ENCODE data around the gene WNT1. TPM values are rescaled to one million over a fixed set of nuclear protein-coding genes. Genes with fewer than 3 reads are reported as not detected.

Gene WNT1
- total and polyA plus RNA-seq, 11 donors = 0.29 TPM; not detected in 10

GRCh38 chr12:48988030-48988649 is 10.0 kb downstream of the WNT1 start:
- Histone ChIP-seq H3K36me3 (no peaks in the 10 kb centered on the region), H3K4me1 (peaks cover 0 to 17% (median 4%) of the 10 kb centered on the region in 12 donors), H3K4me3 (no peak overlapping the region), H3K27me3 (peaks cover 0 to 71% (median 8%) of the 10 kb centered on the region in 9 donors), H3K27ac (no peak overlapping the region), H3K9me3 (no peaks in the 10 kb centered on the region)
- ATAC-seq (peak; percentile 35 to 57 (median 49)), DNase-seq (peak in 4 of 5 donors; percentile 63 to 79 (median 66))
- intact Hi-C loops (cut with DNase I) = loop anchor here in 4 of 10 donors (5.0 to 10.0 kb wide), 3 partner anchors 66 to 136 kb away; partner anchors contain the start of gene DDX23 (in 3 of the 4)
- WGBS, 4 donors = 27 to 33% (median 30%) methylated on average over 16 of the region's 16 CpGs
- TF ChIP-seq, protein P1, sequence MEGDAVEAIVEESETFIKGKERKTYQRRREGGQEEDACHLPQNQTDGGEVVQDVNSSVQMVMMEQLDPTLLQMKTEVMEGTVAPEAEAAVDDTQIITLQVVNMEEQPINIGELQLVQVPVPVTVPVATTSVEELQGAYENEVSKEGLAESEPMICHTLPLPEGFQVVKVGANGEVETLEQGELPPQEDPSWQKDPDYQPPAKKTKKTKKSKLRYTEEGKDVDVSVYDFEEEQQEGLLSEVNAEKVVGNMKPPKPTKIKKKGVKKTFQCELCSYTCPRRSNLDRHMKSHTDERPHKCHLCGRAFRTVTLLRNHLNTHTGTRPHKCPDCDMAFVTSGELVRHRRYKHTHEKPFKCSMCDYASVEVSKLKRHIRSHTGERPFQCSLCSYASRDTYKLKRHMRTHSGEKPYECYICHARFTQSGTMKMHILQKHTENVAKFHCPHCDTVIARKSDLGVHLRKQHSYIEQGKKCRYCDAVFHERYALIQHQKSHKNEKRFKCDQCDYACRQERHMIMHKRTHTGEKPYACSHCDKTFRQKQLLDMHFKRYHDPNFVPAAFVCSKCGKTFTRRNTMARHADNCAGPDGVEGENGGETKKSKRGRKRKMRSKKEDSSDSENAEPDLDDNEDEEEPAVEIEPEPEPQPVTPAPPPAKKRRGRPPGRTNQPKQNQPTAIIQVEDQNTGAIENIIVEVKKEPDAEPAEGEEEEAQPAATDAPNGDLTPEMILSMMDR (IDR thresholded peaks at IDR 0.05) = peak; percentile 67 to 92 (median 80)
- TF ChIP-seq POLR2A (IDR thresholded peaks at IDR 0.05) = no peak

DNA sequence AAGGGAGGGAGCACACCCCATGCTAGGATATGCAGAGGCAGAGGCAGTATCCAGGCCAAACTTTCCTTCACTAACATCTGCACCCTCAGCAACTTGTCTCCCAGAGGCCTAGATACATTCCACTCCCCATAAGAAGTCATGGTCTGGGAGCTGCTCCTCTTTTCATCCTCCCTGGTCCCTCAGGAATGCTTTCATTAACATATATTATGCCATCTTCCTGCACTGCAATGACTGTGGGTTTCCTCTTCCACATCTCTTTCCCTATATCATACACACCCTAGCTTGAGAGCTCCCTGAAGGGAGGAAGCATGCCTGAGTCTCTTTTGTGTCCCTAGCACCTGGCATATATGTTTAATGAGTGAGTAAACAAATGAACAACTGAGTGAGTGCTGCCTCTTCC is 12.4 kb downstream of the WNT1 start:
- no peak overlapping the region for H3K27ac ChIP-seq
- peaks cover 0 to 24% (median 7%) of the 10 kb centered on the region in 12 donors for H3K4me1 ChIP-seq
- TF ChIP-seq POLR2A (IDR thresholded peaks at IDR 0.05) = no peak
- TF ChIP-seq, protein P1 (IDR thresholded peaks at IDR 0.05) = no peak
- H3K36me3 ChIP-seq = no peaks in the 10 kb centered on the region
- no peak overlapping the region for H3K4me3 ChIP-seq
- ATAC-seq = no peak
- intact Hi-C loops (cut with DNase I) = no loop called here
- peaks cover 0 to 75% (median 23%) of the 10 kb centered on the region in 9 donors for H3K27me3 ChIP-seq
- DNase-seq = no peak
- H3K9me3 ChIP-seq = no peaks in the 10 kb centered on the region

- intact Hi-C loops (cut with DNase I) = no loop called here
- WGBS, 4 donors = 64 to 77% (median 68%) methylated on average over 8 of the region's 8 CpGs
Measured at GRCh38 chr12:48991247-48992050, 13.3 kb downstream of the WNT1 start.

More at GRCh38 chr12:48991247-48992050, 13.3 kb downstream of the WNT1 start:
- TF ChIP-seq POLR2A (IDR thresholded peaks at IDR 0.05) = no peak
- TF ChIP-seq, protein P1 (IDR thresholded peaks at IDR 0.05) = no peak
- ATAC-seq (no peak), DNase-seq (peak in 1 of 5 donors; percentile 15)
- Histone ChIP-seq H3K9me3 (no peaks in the 10 kb centered on the region), H3K27me3 (peaks cover 0 to 72% (median 19%) of the 10 kb centered on the region in 9 donors), H3K36me3 (no peaks in the 10 kb centered on the region), H3K4me3 (no peak overlapping the region), H3K4me1 (peaks cover 0 to 17% (median 6%) of the 10 kb centered on the region in 12 donors), H3K27ac (no peak overlapping the region)
